HFFc6 (cell line): ENCODE measurements around the gene C1orf159. TPM values are rescaled to one million over a fixed set of nuclear protein-coding genes. Genes with fewer than 3 reads are reported as not detected.

Experiments
- DNase-seq: peaks from one replicate; pipeline ENCODE4 v3.0.0-alpha.2; 2018
- H3K27ac Mint-ChIP-seq: 2 replicates; pipeline ENCODE4 v1.8.0; 2020; ENCODE audit warnings: mild to moderate bottlenecking, mixed read lengths
- H3K27me3 Mint-ChIP-seq: 2 replicates; pipeline ENCODE4 v1.8.0; 2021; ENCODE audit warnings: mild to moderate bottlenecking, moderate library complexity, mixed read lengths; ENCODE audit not compliant: insufficient read depth
- H3K36me3 Mint-ChIP-seq: 2 replicates; pipeline ENCODE4 v1.8.0; 2021; ENCODE audit warnings: low read depth, mixed read lengths
- H3K4me1 Mint-ChIP-seq: 2 replicates; pipeline ENCODE4 v1.8.0; 2020; ENCODE audit warnings: low read depth, mixed read lengths
- H3K4me3 Mint-ChIP-seq: 2 replicates; pipeline ENCODE4 v1.8.0; 2020; ENCODE audit warnings: mild to moderate bottlenecking, moderate library complexity, mixed read lengths
- H3K9me3 Mint-ChIP-seq: 2 replicates; pipeline ENCODE4 v1.8.0; 2020; ENCODE audit warnings: mild to moderate bottlenecking, mixed read lengths
- total RNA-seq, 6 experiments: library from RNA; stranded (reverse); fragmentation: NEBNext Ultra II Directional; extraction: Animal tissue kit (Norgen Biotek cat#: 25700); gene quantifications; 2 replicates in 1 of 6; 3 replicates in 5 of 6; pipeline ENCODE4 v1.2.3, GENCODE V29; 2021
- TF ChIP-seq, protein P1 (sequence below): fragments of 200-600 bp; sonication (generic); IDR thresholded peaks from 2 replicates; pipeline ENCODE4 v1.5.0; 2021; ENCODE audit warnings: antibody characterized with exemption, mild to moderate bottlenecking

C1orf159 gene
- total RNA-seq, 6 experiments from 2014 or later = 8.7 to 10.3 (median 9.6) TPM

DNA sequence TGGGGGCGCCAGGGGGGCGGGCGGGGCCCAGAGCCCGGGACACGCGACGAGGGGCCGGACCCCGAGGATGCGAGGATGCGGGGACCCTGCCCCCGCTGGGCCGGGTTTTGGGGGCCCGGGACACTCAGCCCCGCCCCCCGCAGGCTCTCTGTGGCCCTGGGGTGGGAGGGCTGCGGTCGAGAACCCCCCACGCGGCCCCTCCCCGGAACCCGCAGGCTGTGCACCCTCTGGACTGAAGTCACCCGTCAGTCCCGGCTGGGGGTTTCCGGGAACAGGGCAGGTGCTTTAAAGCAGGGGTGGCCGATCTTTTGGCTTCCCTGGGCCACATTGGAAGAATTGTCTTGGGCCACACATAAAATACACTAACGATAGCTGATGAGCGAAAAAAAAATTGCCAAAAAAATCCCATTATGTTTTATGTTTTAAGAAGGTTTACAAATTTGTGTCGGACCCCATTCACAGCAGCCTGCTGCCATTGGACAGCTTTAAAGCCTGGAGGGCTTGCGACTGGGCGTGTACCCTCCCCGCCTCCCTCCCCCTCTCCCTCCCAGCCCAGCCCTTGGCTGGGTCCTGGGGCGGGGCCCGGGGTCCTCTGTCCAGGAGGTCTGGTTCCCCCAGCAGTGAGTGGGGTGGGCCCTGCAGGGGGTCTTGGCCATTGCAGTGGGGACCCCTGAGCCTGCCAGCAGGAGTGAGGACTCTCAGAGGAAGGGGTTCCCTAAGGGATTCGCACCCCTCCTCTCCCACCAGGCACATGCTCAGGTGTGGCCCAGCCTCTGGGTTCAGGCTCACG, 21.6 kb upstream of the C1orf159 start:
- no peak for DNase-seq
- no peak overlapping the region for H3K4me3 Mint-ChIP-seq
- no peaks in the 10 kb centered on the region for H3K36me3 Mint-ChIP-seq
- H3K9me3 Mint-ChIP-seq = no peaks in the 10 kb centered on the region
- no peaks in the 10 kb centered on the region for H3K4me1 Mint-ChIP-seq
- TF ChIP-seq, protein P1, sequence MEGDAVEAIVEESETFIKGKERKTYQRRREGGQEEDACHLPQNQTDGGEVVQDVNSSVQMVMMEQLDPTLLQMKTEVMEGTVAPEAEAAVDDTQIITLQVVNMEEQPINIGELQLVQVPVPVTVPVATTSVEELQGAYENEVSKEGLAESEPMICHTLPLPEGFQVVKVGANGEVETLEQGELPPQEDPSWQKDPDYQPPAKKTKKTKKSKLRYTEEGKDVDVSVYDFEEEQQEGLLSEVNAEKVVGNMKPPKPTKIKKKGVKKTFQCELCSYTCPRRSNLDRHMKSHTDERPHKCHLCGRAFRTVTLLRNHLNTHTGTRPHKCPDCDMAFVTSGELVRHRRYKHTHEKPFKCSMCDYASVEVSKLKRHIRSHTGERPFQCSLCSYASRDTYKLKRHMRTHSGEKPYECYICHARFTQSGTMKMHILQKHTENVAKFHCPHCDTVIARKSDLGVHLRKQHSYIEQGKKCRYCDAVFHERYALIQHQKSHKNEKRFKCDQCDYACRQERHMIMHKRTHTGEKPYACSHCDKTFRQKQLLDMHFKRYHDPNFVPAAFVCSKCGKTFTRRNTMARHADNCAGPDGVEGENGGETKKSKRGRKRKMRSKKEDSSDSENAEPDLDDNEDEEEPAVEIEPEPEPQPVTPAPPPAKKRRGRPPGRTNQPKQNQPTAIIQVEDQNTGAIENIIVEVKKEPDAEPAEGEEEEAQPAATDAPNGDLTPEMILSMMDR = no peak
- H3K27me3 Mint-ChIP-seq = peaks cover 11% of the 10 kb centered on the region
- no peak overlapping the region for H3K27ac Mint-ChIP-seq

DNA sequence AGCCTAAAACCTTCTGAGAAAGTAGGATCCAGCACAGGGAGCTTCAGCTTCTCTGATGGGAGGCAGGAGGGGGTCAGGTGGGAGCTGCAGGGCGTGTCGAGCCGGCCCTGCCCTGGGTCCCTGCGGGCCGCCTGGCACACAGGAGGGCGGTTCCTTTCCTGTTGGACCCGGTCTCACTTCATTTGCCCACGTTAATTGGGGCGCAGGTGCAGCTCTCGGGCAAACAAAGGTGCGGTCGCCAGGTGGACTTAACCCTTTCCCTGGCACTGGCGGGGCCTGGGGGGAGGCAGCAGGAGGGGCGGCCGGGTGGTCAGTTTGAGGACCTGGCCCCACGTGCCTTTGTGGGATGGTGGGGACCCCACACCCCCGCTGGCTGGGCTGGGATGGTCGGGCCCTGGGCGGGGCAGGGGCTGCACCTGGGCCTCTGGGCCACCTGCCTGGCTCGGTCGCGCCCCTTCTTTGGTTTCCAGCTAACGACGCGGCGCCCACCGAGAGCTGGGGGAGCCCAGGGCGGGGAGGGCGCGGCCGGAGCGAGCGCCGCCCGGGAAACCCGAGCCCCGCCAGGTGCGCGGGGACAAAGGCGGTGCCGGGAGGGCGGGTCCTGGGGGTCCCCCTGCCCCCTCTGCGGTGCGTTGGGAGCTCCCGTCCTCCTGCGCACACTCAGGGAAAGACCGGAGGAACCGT, 20.8 kb upstream of the C1orf159 start:
- no peak for DNase-seq
- Mint-ChIP-seq H3K4me1 (no peaks in the 10 kb centered on the region), H3K4me3 (no peak overlapping the region), H3K9me3 (no peaks in the 10 kb centered on the region), H3K27me3 (peaks cover 8% of the 10 kb centered on the region), H3K27ac (no peak overlapping the region), H3K36me3 (no peaks in the 10 kb centered on the region)
- TF ChIP-seq, protein P1 = no peak

DNA sequence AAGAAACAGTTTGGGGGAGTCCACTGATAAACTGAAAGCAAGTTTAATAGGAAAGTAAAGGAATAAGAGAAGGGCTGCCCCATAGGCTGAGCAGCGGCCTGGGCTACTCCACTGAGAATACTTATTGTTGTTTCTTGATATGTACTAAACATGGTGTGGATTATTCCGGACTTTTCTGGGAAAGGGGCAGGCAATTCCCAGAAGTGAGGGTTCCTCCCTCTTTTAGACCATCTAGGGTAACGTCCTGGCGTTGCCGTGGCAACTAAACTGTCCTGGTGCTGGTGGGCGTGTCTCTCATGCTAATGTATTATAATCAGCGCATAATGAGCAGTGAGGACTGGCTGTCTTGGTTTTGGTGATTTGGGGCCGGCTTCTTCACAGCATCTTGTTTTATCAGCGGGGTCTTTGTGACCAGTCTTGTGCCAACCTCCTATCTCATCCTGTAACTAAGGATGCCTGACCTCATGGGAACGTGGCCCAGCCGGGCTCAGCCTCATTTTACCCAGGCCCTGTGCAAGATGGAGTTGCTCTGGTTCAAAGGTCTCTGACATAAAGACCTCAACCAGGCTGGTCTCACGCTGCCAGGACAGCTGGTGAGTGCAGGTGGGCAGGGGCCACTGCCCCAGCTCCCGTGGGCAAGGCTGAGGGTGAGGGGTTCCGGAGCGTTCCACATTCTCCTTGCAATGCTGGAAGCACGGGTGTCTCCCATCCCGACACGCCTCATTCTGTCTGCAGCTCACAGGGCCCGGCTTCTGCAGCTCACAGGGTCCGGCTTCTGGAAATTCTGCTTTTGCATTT, 19.6 kb upstream of the C1orf159 start:
- peak; percentile 6 for DNase-seq

DNA sequence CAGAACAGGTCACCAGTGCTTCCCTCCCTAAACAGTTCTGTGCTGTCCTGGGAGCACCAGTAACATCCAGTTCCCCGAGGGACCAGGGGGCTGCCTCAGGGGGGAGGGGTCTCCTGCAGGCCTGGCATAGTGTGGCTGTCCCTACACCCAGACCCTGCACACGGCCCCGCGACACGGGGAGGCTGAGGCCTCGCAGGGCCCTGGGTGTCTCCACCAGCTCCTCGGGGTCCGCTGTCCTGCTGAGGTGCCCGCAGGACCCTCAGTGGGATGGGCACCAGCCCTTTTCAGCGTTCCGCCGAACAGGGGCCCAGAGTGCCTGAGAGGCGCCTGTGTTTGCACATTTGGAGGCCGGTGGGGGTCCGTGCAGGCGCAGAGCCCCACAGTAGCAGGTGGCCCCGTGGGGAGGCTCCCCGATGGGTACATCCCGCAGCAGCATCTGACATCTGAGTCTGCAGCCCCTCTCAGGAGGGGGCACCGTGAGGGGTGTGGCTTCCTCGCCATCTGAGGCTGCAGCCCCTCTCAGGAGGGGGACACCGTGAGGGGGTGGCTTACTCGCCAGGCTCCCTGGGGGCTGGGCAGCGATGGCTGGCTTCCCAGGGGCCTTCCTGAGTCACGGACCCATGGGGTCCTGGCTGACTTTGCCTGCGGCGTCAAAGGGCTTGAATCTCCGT, 18.5 kb upstream of the C1orf159 start:
- TF ChIP-seq, protein P1 = no peak
- no peak for DNase-seq
- Mint-ChIP-seq H3K27ac (no peak overlapping the region), H3K36me3 (no peaks in the 10 kb centered on the region), H3K9me3 (no peaks in the 10 kb centered on the region), H3K4me3 (no peak overlapping the region), H3K4me1 (no peaks in the 10 kb centered on the region), H3K27me3 (peaks cover 13% of the 10 kb centered on the region)

More for the DNA sequence above, 19.6 kb upstream of the C1orf159 start:
- Mint-ChIP-seq H3K36me3 (no peaks in the 10 kb centered on the region), H3K4me3 (no peak overlapping the region), H3K27me3 (peaks cover 12% of the 10 kb centered on the region), H3K27ac (no peak overlapping the region), H3K9me3 (no peaks in the 10 kb centered on the region), H3K4me1 (no peaks in the 10 kb centered on the region)
- TF ChIP-seq, protein P1 = no peak
